NCI-H1105 (cell line): ENCODE data around the gene LNX1.
"Not testable (repeated sequence)": the region's sequence is repeated elsewhere in the genome, so short reads cannot be mapped to it uniquely, and the experiment has no call there.

Experiments used
- DNase-seq: peaks from one replicate; lab custom pipeline; 2025; lab: John Stamatoyannopoulos, UW

LNX1 gene

GRCh38 chr4:53497487-53498244, 93.6 kb downstream of the LNX1 start:
- DNase-seq = no peak

- DNase-seq = no peak
Measured at GRCh38 chr4:53494851-53495250, 96.4 kb downstream of the LNX1 start.

- DNase-seq = no peak
Measured at GRCh38 chr4:53490965-53491622, 100.2 kb downstream of the LNX1 start.

- DNase-seq = no peak
Measured at GRCh38 chr4:53490161-53490956, 100.9 kb downstream of the LNX1 start.

GRCh38 chr4:53489279-53489889, 101.9 kb downstream of the LNX1 start:
- no peak for DNase-seq

- DNase-seq = no peak
Measured at GRCh38 chr4:53487766-53488165, 103.5 kb downstream of the LNX1 start.

- DNase-seq = no peak
Measured at GRCh38 chr4:53485658-53486040, 105.6 kb downstream of the LNX1 start.

- DNase-seq = no peak
Measured at GRCh38 chr4:53484911-53485657, 106.2 kb downstream of the LNX1 start.

GRCh38 chr4:53483250-53483649, 108.0 kb downstream of the LNX1 start:
- DNase-seq = no peak

GRCh38 chr4:53481586-53481985, 109.7 kb downstream of the LNX1 start:
- no peak for DNase-seq

GRCh38 chr4:53480909-53481308, 110.4 kb downstream of the LNX1 start:
- DNase-seq = no peak

- DNase-seq = no peak
Measured at GRCh38 chr4:53479736-53480525, 111.4 kb downstream of the LNX1 start.

- no peak for DNase-seq
Measured at GRCh38 chr4:53478671-53479456, 112.4 kb downstream of the LNX1 start.

GRCh38 chr4:53477636-53478035, 113.7 kb downstream of the LNX1 start:
- no peak for DNase-seq

- DNase-seq = no peak
Measured at GRCh38 chr4:53477038-53477565, 114.2 kb downstream of the LNX1 start.

- DNase-seq = no peak
Measured at GRCh38 chr4:53476232-53477037, 114.9 kb downstream of the LNX1 start.

GRCh38 chr4:53466576-53466975, 124.7 kb downstream of the LNX1 start:
- DNase-seq = not testable (repeated sequence)

- DNase-seq = no peak
Measured at GRCh38 chr4:53465891-53466290, 125.4 kb downstream of the LNX1 start.

- DNase-seq = no peak
Measured at GRCh38 chr4:53465281-53465680, 126.0 kb downstream of the LNX1 start.
